GM21381 (cell line): ENCODE measurements around the gene OR2A25.

Source experiments
- ATAC-seq: cut with Tn5 transposase; IDR thresholded peaks from one replicate; pipeline ENCODE4 v1.9.1; 2021; ENCODE audit warnings: mild to moderate bottlenecking, moderate library complexity; ENCODE audit not compliant: unreplicated experiment

The OR2A25 gene

GRCh38 chr7:144069953-144070352 is 342 bp downstream of the OR2A25 start:
- ATAC-seq: no peak

- no peak for ATAC-seq
Measured at GRCh38 chr7:144074374-144074773, 4.8 kb downstream of the OR2A25 start.

- no peak for ATAC-seq
Measured at GRCh38 chr7:144085978-144086377, 16.4 kb downstream of the OR2A25 start, which contains the start of gene OR2A12. Gene OR2A12, plus strand, starts transcription at chr7:144086278. Its CDS starts 8,830 bp downstream, at chr7:144095108.

- ATAC-seq: no peak
Measured at GRCh38 chr7:144086730-144087129, 17.1 kb downstream of the OR2A25 start.

DNA sequence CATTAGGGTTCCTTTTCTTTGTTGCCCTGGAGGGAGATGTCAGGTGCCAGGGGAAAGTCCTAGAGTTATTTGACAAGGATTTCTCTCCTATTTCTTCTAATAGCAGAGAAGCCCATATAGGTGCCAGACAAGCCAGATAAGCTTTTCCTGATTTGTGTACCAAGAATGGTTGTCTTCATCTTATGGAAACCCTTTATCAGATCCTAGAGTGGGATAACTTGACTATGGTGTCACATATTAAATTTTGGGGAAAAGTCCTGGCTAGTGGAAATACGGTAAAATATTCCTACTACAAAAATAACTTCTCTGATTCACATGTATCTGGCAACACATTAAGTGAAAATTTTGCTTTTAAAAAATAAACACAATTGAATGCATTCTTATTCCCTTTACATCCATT is 17.6 kb downstream of the OR2A25 start:
- ATAC-seq: no peak

DNA sequence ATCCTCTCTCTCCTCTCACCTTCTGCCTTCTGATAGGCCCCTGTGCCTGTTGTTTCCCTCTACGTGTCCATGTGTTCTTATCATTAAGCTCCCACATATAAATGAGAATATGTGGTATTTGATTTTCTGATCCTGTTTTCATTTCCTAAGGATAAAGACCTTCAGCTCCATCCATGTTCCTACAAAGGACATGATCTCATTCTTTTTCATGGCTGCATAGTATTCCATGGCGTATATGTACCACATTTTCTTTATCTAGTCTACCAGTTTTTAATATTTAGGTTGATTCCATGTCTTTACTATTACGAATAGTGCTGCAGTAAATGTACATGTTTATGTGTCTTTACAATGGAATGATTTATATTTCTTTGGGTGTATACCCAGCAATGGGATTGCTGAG is 21.1 kb downstream of the OR2A25 start:
- ATAC-seq: no peak

DNA sequence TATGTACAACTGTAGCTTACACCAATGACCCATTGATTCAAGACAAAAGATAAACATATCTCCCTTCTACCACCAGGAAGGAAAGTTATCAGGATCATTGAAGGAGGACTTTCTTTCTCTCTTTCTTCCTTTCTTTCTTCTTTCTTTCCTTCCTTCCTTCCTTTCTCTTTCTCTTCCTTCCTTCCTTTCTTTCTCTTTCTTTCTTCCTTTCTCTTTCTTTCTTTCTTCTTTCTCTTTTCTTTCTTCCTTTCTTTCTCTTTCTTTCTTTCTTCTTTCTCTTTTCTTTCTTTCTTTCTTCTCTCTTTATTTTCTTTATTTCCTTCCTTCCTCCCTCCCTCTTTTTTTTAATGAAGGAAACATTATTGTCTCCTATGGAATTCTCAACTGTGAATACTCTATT is 29.2 kb downstream of the OR2A25 start:
- no peak for ATAC-seq

- no peak for ATAC-seq
Measured at GRCh38 chr7:144100607-144101006, 31.0 kb downstream of the OR2A25 start.

GRCh38 chr7:144102041-144102440 is 32.4 kb downstream of the OR2A25 start:
- ATAC-seq: no peak

- no peak for ATAC-seq
Measured at GRCh38 chr7:144105211-144105610, 35.6 kb downstream of the OR2A25 start.

DNA sequence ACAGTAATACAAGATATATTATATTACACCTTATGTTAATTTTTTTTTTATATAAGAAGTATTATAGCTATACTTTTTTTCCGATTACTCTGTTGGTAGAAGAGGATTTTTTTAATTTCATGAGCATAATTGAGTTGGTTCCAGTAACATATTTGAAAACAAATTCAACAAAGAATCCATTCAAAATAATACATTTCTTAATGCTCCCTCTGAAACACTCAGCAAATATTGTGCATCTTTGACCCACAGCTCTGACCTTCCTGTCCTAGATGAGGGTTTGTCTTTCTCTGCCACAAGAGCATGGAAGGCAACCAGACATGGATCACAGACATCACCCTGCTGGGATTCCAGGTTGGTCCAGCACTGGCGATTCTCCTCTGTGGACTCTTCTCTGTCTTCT is 39.7 kb downstream of the OR2A25 start, which contains the start of gene OR2A2:
TSS of gene OR2A2 (plus strand) at position 301 of the 400 bp plus-strand sequence. CDS start at position 301, 0 bp downstream.
- no peak for ATAC-seq

DNA sequence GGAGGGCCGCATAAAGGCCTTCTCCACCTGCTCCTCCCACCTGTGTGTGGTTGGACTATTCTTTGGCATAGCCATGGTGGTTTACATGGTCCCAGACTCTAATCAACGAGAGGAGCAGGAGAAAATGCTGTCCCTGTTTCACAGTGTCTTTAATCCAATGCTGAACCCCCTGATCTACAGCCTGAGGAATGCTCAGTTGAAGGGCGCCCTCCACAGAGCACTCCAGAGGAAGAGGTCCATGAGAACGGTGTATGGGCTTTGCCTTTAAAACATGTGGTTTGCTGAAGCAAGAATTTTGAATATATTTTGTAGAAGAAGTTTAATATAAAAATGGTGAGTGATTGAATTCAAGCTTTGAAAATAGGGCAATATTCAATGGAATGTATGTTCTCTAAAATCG is 40.7 kb downstream of the OR2A25 start:
- ATAC-seq: no peak

DNA sequence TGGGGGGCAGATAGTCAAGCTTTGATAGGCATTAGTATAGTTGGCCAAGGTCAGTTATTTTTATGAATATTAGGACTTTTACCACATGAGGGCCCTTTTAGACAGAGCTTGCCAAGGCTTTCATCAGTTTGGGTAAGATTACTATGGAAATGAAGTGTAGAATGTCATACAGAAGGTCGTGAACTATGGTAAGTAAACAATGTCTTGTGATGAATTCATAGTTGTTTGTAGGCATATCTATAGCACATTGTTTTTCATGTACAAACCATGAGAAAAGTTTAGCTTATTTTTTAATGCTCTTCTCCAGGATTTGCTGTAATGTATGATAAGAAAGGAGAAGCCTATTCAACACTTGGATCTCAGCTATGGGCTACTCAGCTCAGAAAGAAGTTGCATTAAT is 44.0 kb downstream of the OR2A25 start:
- ATAC-seq: no peak

DNA sequence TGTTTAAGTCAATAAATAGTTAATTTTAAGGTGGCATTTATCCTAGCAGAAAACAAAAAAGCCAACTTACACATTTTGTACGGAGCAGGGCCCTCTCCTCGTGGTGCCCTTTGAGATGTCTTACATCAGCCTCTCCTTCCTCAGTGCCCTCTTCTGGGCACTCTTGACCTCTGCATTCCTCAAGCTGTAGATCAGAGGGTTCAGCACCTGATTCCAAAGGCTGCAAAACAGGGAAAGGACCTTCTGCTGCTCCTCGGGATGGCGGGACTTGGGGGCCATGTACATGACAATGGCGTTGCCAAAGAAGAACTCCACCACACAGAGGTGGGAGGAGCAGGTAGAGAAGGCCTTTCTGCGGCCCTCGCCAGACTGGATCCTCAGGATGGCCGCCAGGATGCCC is 48.7 kb downstream of the OR2A25 start:
- no peak for ATAC-seq

- no peak for ATAC-seq
Measured at GRCh38 chr7:144122876-144123275, 53.3 kb downstream of the OR2A25 start, which contains the start of gene OR2A14. Gene OR2A14, plus strand, starts transcription at chr7:144123176. Its CDS starts 5,937 bp downstream, at chr7:144129113.
